ENCODE data around the gene TSPAN12. TPM values are rescaled to one million over a fixed set of nuclear protein-coding genes. Genes with fewer than 3 reads are reported as not detected.

The TSPAN12 gene
- total RNA-seq, 1 experiment from 2014 or later, result 7.4 TPM

GRCh38 chr7:120783273-120783672 is 74.7 kb downstream of the TSPAN12 start:
- Histone ChIP-seq H3K27me3 (ENCODE audit: insufficient read depth, low read length) (no peaks in the 10 kb centered on the region), H3K9me2 (ENCODE audit: insufficient read depth) (no peaks in the 10 kb centered on the region), H3K4me2 (ENCODE audit: low read length) (no peak overlapping the region), H3K27ac (ENCODE audit: low read depth, low read length) (no peak overlapping the region), H3K79me2 (ENCODE audit: insufficient read depth, low read length) (no peaks in the 10 kb centered on the region), H2AFZ (ENCODE audit: low read depth, low read length, poor library complexity, severe bottlenecking) (no peak overlapping the region), H3K9me3 (ENCODE audit: control insufficient read depth in 1 of 2, insufficient read depth in 1 of 2, low read depth in 1 of 2, low read length in 2 of 2) (no peaks in the 10 kb centered on the region), H3K4me3 (replicated peaks in 1 of 2; ENCODE audit: low read depth in 1 of 2, low read length in 2 of 2) (no peak overlapping the region), H3K36me3 (ENCODE audit: control insufficient read depth in 1 of 2, insufficient read depth in 2 of 2, low read length in 2 of 2) (no peaks in the 10 kb centered on the region), H3K9ac (ENCODE audit: low read length) (no peak overlapping the region), H3K4me1 (ENCODE audit: control insufficient read depth in 1 of 2, insufficient read depth in 2 of 2, low read length in 2 of 2) (no peaks in the 10 kb centered on the region), H4K20me1 (ENCODE audit: insufficient read depth) (no peaks in the 10 kb centered on the region)
- ChIA-PET RAD21 (ENCODE audit: low non-redundant PET in 1 of 2, low total read pairs in 2 of 2, uncharacterized antibody in 2 of 2, unreplicated experiment in 2 of 2) (no interaction called here), CTCF (interaction anchor here (2.1 kb wide), 1 partner anchor 9 kb away, joined by 7 read pairs; no protein-coding TSS in a partner anchor), POLR2A (no interaction called here)
- BruUV-seq (replicated peaks), result no TSS peak
- intact Hi-C loops (cut with micrococcal nuclease), result no loop called here
- DNase-seq (ENCODE audit: low read depth, low spot score), result no peak
- ATAC-seq, result no peak
- TF ChIP-seq FOSL1 (IDR thresholded peaks at IDR 0.05; ENCODE audit: low read depth), result no peak
- no peak for TF ChIP-seq EGR1 (IDR thresholded peaks at IDR 0.05; ENCODE audit: low read depth)
- no peak for TF ChIP-seq CTCF (IDR thresholded peaks at IDR 0.05 in 2 of 3, conservative IDR thresholded peaks at IDR 0.05 in 1 of 3; ENCODE audit: borderline replicate concordance in 1 of 3, insufficient read depth in 1 of 3, low read depth in 2 of 3, low read length in 2 of 3)
- no peak for TF ChIP-seq RAD21 (IDR thresholded peaks at IDR 0.05; ENCODE audit: low read depth)
- no peak for TF ChIP-seq ZNF274 (IDR thresholded peaks at IDR 0.05; ENCODE audit: low read depth, low read length)
- TF ChIP-seq ZBTB33 (IDR thresholded peaks at IDR 0.05; ENCODE audit: extremely low read depth, insufficient replicate concordance, low read length), result no peak
- TF ChIP-seq EZH2 (IDR thresholded peaks at IDR 0.05), result no peak
- no peak for TF ChIP-seq YY1 (IDR thresholded peaks at IDR 0.05; ENCODE audit: extremely low read depth, insufficient replicate concordance, low read depth, low read length)
- TF ChIP-seq JUND (IDR thresholded peaks at IDR 0.05), result no peak
- TF ChIP-seq CBX3 (IDR thresholded peaks at IDR 0.05; ENCODE audit: low read depth), result no peak
- no peak for TF ChIP-seq POLR2AphosphoS5 (IDR thresholded peaks at IDR 0.05; ENCODE audit: low read depth, low read length)
- TF ChIP-seq TCF7L2 (IDR thresholded peaks at IDR 0.05; ENCODE audit: borderline replicate concordance, extremely low read depth, insufficient read depth, insufficient read length), result no peak
- no peak for TF ChIP-seq MAX (IDR thresholded peaks at IDR 0.05)
- no peak for TF ChIP-seq SP1 (IDR thresholded peaks at IDR 0.05; ENCODE audit: low read depth)
- TF ChIP-seq REST (IDR thresholded peaks at IDR 0.05; ENCODE audit: low read depth), result no peak
- TF ChIP-seq EZH2phosphoT487 (IDR thresholded peaks at IDR 0.05; ENCODE audit: borderline replicate concordance), result no peak
- no peak for TF ChIP-seq SRF (IDR thresholded peaks at IDR 0.05; ENCODE audit: low read depth)
- TF ChIP-seq ZFX (IDR thresholded peaks at IDR 0.05), result no peak
- TF ChIP-seq SIN3A (IDR thresholded peaks at IDR 0.05; ENCODE audit: low read depth), result no peak
